Keratinocyte (primary cell): ENCODE results near the gene SAMD10.

Experiments used
- EZH2 ChIP-seq: IDR thresholded peaks from one replicate; pipeline ENCODE4 v1.6.1; 2012; ENCODE audit warnings: inconsistent platforms, mild to moderate bottlenecking, low read length, moderate library complexity
- TF ChIP-seq, protein P1 (sequence below), 3 experiments: IDR thresholded peaks in 1 of 3; conservative IDR thresholded peaks in 1 of 3; optimal IDR thresholded peaks in 1 of 3; 2 replicates in 2 of 3; 3 replicates in 1 of 3; pipeline versions ENCODE3 to v1.5.1; 2011; ENCODE audit warnings: low read length in 3 of 3, mild to moderate bottlenecking in 3 of 3, moderate library complexity in 2 of 3, control low read depth in 1 of 3, inconsistent platforms in 1 of 3; ENCODE audit not compliant: insufficient read depth in 2 of 3; ENCODE audit errors: extremely low read depth in 1 of 3

DNA sequence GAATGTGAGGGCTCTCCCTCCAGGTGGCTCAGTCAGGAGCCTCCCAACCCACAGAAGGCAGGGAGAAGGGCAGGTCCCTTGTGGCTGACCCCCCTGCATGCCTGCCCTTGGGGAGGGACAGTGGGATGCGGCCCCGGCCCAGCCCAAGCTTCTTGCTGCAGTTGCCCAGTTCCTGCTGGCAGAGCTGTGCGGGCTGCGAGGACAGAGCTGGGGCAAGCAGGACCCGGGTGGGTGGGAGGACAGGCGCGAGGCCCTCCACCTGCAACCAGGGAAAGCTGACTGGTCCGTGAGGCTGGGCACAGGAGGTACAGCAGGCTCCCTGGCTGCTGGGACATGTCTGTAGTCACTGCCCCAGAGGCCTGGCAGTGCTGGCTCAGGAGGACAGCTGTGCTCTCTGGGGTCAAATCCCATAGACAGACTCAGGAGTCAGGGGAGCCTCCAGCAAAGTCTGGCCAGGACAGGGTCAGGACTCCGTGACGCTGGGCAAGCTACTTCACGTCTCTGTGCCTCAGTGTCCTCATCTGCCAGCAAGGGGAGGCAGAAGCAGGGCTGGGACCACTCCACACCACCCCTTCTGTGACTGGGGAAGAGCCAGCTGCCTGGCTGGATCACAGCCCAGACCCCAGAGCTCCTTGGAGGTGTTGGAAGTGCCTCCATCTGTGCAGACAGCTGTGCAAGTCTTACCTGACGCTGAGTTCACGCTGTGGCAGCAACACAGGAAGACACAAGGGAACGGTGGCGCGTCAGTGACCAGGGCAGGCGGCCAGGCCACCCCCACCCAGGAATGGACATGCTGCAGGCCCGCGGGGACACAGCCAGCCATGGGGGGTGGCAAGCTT is 36.3 kb downstream of the SAMD10 start:
- no peak for TF ChIP-seq EZH2
- TF ChIP-seq, protein P1, sequence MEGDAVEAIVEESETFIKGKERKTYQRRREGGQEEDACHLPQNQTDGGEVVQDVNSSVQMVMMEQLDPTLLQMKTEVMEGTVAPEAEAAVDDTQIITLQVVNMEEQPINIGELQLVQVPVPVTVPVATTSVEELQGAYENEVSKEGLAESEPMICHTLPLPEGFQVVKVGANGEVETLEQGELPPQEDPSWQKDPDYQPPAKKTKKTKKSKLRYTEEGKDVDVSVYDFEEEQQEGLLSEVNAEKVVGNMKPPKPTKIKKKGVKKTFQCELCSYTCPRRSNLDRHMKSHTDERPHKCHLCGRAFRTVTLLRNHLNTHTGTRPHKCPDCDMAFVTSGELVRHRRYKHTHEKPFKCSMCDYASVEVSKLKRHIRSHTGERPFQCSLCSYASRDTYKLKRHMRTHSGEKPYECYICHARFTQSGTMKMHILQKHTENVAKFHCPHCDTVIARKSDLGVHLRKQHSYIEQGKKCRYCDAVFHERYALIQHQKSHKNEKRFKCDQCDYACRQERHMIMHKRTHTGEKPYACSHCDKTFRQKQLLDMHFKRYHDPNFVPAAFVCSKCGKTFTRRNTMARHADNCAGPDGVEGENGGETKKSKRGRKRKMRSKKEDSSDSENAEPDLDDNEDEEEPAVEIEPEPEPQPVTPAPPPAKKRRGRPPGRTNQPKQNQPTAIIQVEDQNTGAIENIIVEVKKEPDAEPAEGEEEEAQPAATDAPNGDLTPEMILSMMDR (optimal IDR thresholded peaks at IDR 0.05 in 1 of 3, IDR thresholded peaks at IDR 0.05 in 1 of 3, conservative IDR thresholded peaks at IDR 0.05 in 1 of 3; ENCODE audit: extremely low read depth in 1 of 3, insufficient read depth in 2 of 3, low read length in 3 of 3) = no peak
